ENCODE measurements around the gene SLC43A1.
"Not testable (repeated sequence)": the region's sequence is repeated elsewhere in the genome, so short reads cannot be mapped to it uniquely, and the experiment has no call there.

The SLC43A1 gene

DNA sequence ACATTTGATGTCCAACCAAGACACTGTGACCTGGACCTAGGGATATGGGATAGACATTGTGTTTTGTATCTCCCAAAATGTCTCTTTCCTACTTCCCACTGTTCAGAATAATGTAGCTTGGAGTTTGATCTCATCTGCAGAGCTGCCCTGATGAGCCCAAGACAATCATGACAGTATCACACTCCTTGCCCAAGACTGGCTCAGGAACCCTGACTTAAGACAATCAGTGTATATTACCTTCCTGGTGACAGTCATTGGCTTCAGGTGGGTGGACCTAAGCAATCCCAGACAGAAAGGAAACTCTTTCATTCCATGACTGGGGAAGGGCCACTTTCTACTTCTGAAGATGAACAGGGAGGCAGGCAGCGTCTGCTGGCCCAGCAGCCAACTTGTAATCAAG lies 69.4 kb downstream of the SLC43A1 start:
- no peak for TF ChIP-seq MAX (IDR thresholded peaks at IDR 0.05; ENCODE audit: low read depth, low read length)
- TF ChIP-seq POLR2A (IDR thresholded peaks at IDR 0.05; ENCODE audit: extremely low read depth, insufficient read length) = no peak
- no peak for TF ChIP-seq MYC (IDR thresholded peaks at IDR 0.05; ENCODE audit: low read depth, low read length)
- TF ChIP-seq CTCF (IDR thresholded peaks at IDR 0.05; ENCODE audit: low read depth, low read length) = no peak
- no peak for DNase-seq (ENCODE audit: low read depth)
- no peak overlapping the region for H3K4me3 ChIP-seq (ENCODE audit: low read depth, low read length)

DNA sequence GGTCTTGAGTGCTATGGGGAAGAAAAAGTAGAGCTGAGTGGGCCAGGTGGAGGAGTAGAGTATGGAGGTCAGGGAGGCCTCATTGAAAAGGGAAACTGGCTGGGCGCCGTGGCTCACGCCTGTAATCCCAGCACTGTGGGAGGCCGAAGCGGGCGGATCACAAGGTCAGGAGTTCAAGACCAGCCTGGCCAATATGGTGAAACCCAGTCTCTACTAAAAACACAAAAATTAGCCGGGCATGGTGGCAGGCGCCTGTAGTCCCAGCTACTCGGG lies 70.4 kb downstream of the SLC43A1 start:
- H3K4me3 ChIP-seq (ENCODE audit: low read depth, low read length) = not testable (repeated sequence)
- peak; percentile 50 for DNase-seq (ENCODE audit: low read depth)

DNA sequence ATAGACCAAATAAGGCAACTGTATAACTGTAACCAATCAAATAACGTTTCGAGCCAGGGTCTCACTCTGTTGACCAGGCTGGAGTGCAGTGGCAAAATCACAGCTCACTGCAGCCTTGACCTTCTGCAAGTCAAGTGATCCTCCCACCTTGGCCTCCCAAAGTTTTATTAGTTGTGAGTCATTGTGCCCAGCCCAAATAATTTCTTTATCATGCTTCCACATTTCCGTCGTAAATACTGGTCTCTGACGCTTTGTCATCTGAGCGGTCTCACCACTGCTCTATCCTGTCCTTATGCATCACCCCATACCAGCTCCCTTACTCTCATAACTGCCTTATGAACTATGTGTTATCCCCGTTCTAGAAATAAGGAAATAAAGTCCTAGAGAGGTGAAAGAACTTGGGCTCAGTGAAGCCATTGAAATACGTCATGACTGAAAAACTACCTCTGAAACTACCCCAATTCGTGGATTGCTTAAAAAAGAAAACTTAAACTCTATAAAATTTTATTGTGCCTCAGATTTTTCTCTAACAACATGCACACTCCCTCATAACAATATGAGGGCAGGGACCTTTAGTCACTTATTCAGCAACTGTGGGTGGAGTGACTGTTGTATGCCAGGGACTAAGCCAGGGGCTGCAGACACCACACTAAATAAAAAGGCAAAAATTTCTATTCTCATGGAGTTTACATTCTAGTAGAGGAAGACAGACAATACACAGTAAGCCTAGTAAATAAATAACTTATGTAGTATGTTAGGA lies 71.0 kb downstream of the SLC43A1 start:
- peak; percentile 92 for DNase-seq (ENCODE audit: low read depth)
- no peak overlapping the region for H3K4me3 ChIP-seq (ENCODE audit: low read depth, low read length)
- TF ChIP-seq MYC (IDR thresholded peaks at IDR 0.05; ENCODE audit: low read depth, low read length) = no peak
- TF ChIP-seq CTCF (IDR thresholded peaks at IDR 0.05; ENCODE audit: low read depth, low read length) = no peak
- TF ChIP-seq MAX (IDR thresholded peaks at IDR 0.05; ENCODE audit: low read depth, low read length) = no peak
- TF ChIP-seq POLR2A (IDR thresholded peaks at IDR 0.05; ENCODE audit: extremely low read depth, insufficient read length) = no peak

GRCh38 chr11:57440744-57441414 lies 74.6 kb downstream of the SLC43A1 start:
- no peak overlapping the region for H3K4me3 ChIP-seq (ENCODE audit: low read depth, low read length)
- DNase-seq (ENCODE audit: low read depth) = no peak
- TF ChIP-seq MYC (IDR thresholded peaks at IDR 0.05; ENCODE audit: low read depth, low read length) = no peak
- TF ChIP-seq MAX (IDR thresholded peaks at IDR 0.05; ENCODE audit: low read depth, low read length) = no peak
- TF ChIP-seq CTCF (IDR thresholded peaks at IDR 0.05; ENCODE audit: low read depth, low read length) = no peak
- TF ChIP-seq POLR2A (IDR thresholded peaks at IDR 0.05; ENCODE audit: extremely low read depth, insufficient read length) = no peak

GRCh38 chr11:57439786-57440185 lies 75.7 kb downstream of the SLC43A1 start:
- DNase-seq (ENCODE audit: low read depth) = no peak
- TF ChIP-seq MAX (IDR thresholded peaks at IDR 0.05; ENCODE audit: low read depth, low read length) = no peak
- no peak for TF ChIP-seq POLR2A (IDR thresholded peaks at IDR 0.05; ENCODE audit: extremely low read depth, insufficient read length)
- no peak for TF ChIP-seq CTCF (IDR thresholded peaks at IDR 0.05; ENCODE audit: low read depth, low read length)
- TF ChIP-seq MYC (IDR thresholded peaks at IDR 0.05; ENCODE audit: low read depth, low read length) = no peak
- no peak overlapping the region for H3K4me3 ChIP-seq (ENCODE audit: low read depth, low read length)

- TF ChIP-seq MAX (IDR thresholded peaks at IDR 0.05; ENCODE audit: low read depth, low read length) (no peak), POLR2A (IDR thresholded peaks at IDR 0.05; ENCODE audit: extremely low read depth, insufficient read length) (no peak), MYC (IDR thresholded peaks at IDR 0.05; ENCODE audit: low read depth, low read length) (no peak), CTCF (IDR thresholded peaks at IDR 0.05; ENCODE audit: low read depth, low read length) (no peak)
- no peak for DNase-seq (ENCODE audit: low read depth)
- H3K4me3 ChIP-seq (ENCODE audit: low read depth, low read length) = no peak overlapping the region
Measured at GRCh38 chr11:57438345-57439285, 76.9 kb downstream of the SLC43A1 start.

Measured in NB4 (cell line).